ENCODE measurements around the gene SYNGR3.
"Not testable (repeated sequence)": the region's sequence is repeated elsewhere in the genome, so short reads cannot be mapped to it uniquely, and the experiment has no call there.

Gene SYNGR3

GRCh38 chr16:1989209-1990100 lies at the start of gene SYNGR3:
Gene SYNGR3 (plus strand): TSS chr16:1989970. CDS start chr16:1990103, 133 bp downstream.
- no peak for DNase-seq (ENCODE audit: low spot score)

- DNase-seq (ENCODE audit: low spot score) = no peak
Measured at GRCh38 chr16:1940273-1941161, 49.3 kb upstream of the SYNGR3 start.

- no peak for DNase-seq (ENCODE audit: low spot score)
Measured at GRCh38 chr16:1941162-1942046, 48.4 kb upstream of the SYNGR3 start.

- DNase-seq (ENCODE audit: low spot score) = peak; percentile 37
Measured at GRCh38 chr16:1942047-1942809, 47.5 kb upstream of the SYNGR3 start.

- peak; percentile 97 for DNase-seq (ENCODE audit: low spot score)
Measured at GRCh38 chr16:1942810-1943726, 46.7 kb upstream of the SYNGR3 start, which contains the start of gene MSRB1. Gene MSRB1 (minus strand): TSS chr16:1943199. CDS start chr16:1943156, 43 bp downstream.

- no peak for DNase-seq (ENCODE audit: low spot score)
Measured at GRCh38 chr16:1944612-1945199, 45.1 kb upstream of the SYNGR3 start.

GRCh38 chr16:1945559-1946391 lies 44.0 kb upstream of the SYNGR3 start:
- DNase-seq (ENCODE audit: low spot score) = no peak

GRCh38 chr16:1946495-1947368 lies 43.0 kb upstream of the SYNGR3 start:
- DNase-seq (ENCODE audit: low spot score) = no peak

- DNase-seq (ENCODE audit: low spot score) = no peak
Measured at GRCh38 chr16:1947369-1947670, 42.5 kb upstream of the SYNGR3 start.

GRCh38 chr16:1949507-1949906 lies 40.3 kb upstream of the SYNGR3 start:
- no peak for DNase-seq (ENCODE audit: low spot score)

GRCh38 chr16:1950047-1950446 lies 39.7 kb upstream of the SYNGR3 start:
- no peak for DNase-seq (ENCODE audit: low spot score)

GRCh38 chr16:1950559-1950958 lies 39.2 kb upstream of the SYNGR3 start:
- no peak for DNase-seq (ENCODE audit: low spot score)

GRCh38 chr16:1953734-1954133 lies 36.0 kb upstream of the SYNGR3 start:
- no peak for DNase-seq (ENCODE audit: low spot score)

GRCh38 chr16:1957434-1958142 lies 32.2 kb upstream of the SYNGR3 start:
- DNase-seq (ENCODE audit: low spot score) = not testable (repeated sequence)

GRCh38 chr16:1958143-1958491 lies 31.7 kb upstream of the SYNGR3 start:
- DNase-seq (ENCODE audit: low spot score) = not testable (repeated sequence)

GRCh38 chr16:1958715-1959268 lies 31.0 kb upstream of the SYNGR3 start:
- no peak for DNase-seq (ENCODE audit: low spot score)
